GM23338 (cell line): ENCODE data around the gene FMO1. TPM values are rescaled to one million over a fixed set of nuclear protein-coding genes. Genes with fewer than 3 reads are reported as not detected.

Experiments used
- ATAC-seq: fragments of 200-7000 bp; cut with Tn5 transposase; 3 replicates; pipeline ENCODE4 v1.9.1; 2020
- DNase-seq: peaks from one replicate; pipeline ENCODE4 v3.0.0-alpha.2; 2015; ENCODE audit warnings: low spot score
- H2AFZ ChIP-seq: fragments of 200-600 bp; sonication (generic); 2 replicates; pipeline ENCODE4 v1.8.0; 2016; ENCODE audit warnings: antibody characterized with exemption, mild to moderate bottlenecking, moderate library complexity
- H3F3A ChIP-seq: fragments of 200-600 bp; sonication (generic); replicated peaks from 2 replicates; pipeline ENCODE4 v1.8.0; 2017; ENCODE audit warnings: antibody characterized with exemption, mixed run types, low read depth
- H3K27ac ChIP-seq: fragments of 200-600 bp; sonication (generic); 2 replicates; pipeline ENCODE4 v1.6.1; 2016; ENCODE audit warnings: low read depth
- H3K27me3 ChIP-seq: fragments of 200-600 bp; sonication (generic); 2 replicates; pipeline ENCODE4 v1.8.0; 2016; ENCODE audit warnings: mild to moderate bottlenecking, mixed run types, moderate library complexity; ENCODE audit not compliant: insufficient read depth
- H3K36me3 ChIP-seq: fragments of 200-600 bp; sonication (generic); 2 replicates; pipeline ENCODE4 v1.8.0; 2016; ENCODE audit warnings: mild to moderate bottlenecking; ENCODE audit not compliant: insufficient read depth
- H3K4me1 ChIP-seq: fragments of 200-600 bp; sonication (generic); 2 replicates; pipeline ENCODE4 v1.8.0; 2016; ENCODE audit warnings: mild to moderate bottlenecking, moderate library complexity; ENCODE audit not compliant: insufficient read depth
- H3K4me2 ChIP-seq: fragments of 200-600 bp; sonication (generic); 2 replicates; pipeline ENCODE4 v1.7.1; 2017; ENCODE audit warnings: mixed run types
- H3K4me3 ChIP-seq: fragments of 200-600 bp; sonication (generic); 2 replicates; pipeline ENCODE4 v1.6.1; 2016; ENCODE audit warnings: mixed run types
- H3K79me2 ChIP-seq: fragments of 200-600 bp; sonication (generic); replicated peaks from 2 replicates; pipeline ENCODE4 v1.8.0; 2017; ENCODE audit warnings: mild to moderate bottlenecking; ENCODE audit not compliant: insufficient read depth
- H3K9me2 ChIP-seq: fragments of 200-600 bp; sonication (generic); 2 replicates; pipeline ENCODE4 v1.8.0; 2017; ENCODE audit not compliant: insufficient read depth
- H4K20me1 ChIP-seq: fragments of 200-600 bp; sonication (generic); replicated peaks from 2 replicates; pipeline ENCODE4 v1.8.0; 2017; ENCODE audit warnings: mild to moderate bottlenecking; ENCODE audit not compliant: insufficient read depth
- H3K27ac Mint-ChIP-seq: 2 replicates; pipeline ENCODE4 v1.8.0; 2020; ENCODE audit warnings: inconsistent platforms, mild to moderate bottlenecking, moderate library complexity, mixed read lengths
- H3K27me3 Mint-ChIP-seq: 3 replicates; pipeline ENCODE4 v1.8.0; 2022; ENCODE audit warnings: low read depth, mild to moderate bottlenecking, moderate library complexity, mixed read lengths, inconsistent platforms; ENCODE audit not compliant: insufficient read depth, poor library complexity
- H3K36me3 Mint-ChIP-seq: 3 replicates; pipeline ENCODE4 v1.8.0; 2021; ENCODE audit warnings: low read depth, mild to moderate bottlenecking, inconsistent platforms, moderate library complexity, mixed read lengths
- H3K4me1 Mint-ChIP-seq: 3 replicates; pipeline ENCODE4 v1.8.0; 2020; ENCODE audit warnings: mild to moderate bottlenecking, inconsistent platforms, mixed read lengths
- H3K4me3 Mint-ChIP-seq: 3 replicates; pipeline ENCODE4 v1.8.0; 2021; ENCODE audit warnings: moderate library complexity, mild to moderate bottlenecking, inconsistent platforms, mixed read lengths
- H3K9me3 Mint-ChIP-seq: 3 replicates; pipeline ENCODE4 v1.8.0; 2020; ENCODE audit warnings: moderate library complexity, mild to moderate bottlenecking, inconsistent platforms, mixed read lengths
- CREB1 ChIP-seq: fragments of 250-450 bp; sonication (Bioruptor Pico); IDR thresholded peaks from 2 replicates; pipeline ENCODE4 v1.5.0; 2020; ENCODE audit warnings: low read depth, mild to moderate bottlenecking, moderate library complexity
- EZH2 ChIP-seq: fragments of 200-600 bp; sonication (generic); IDR thresholded peaks from one replicate; pipeline ENCODE4 v1.8.0; 2017; ENCODE audit warnings: antibody characterized with exemption, mild to moderate bottlenecking, low read depth; ENCODE audit not compliant: unreplicated experiment
- EZH2phosphoT487 ChIP-seq: fragments of 200-600 bp; sonication (generic); IDR thresholded peaks from one replicate; pipeline ENCODE4 v1.8.1; 2018; ENCODE audit warnings: antibody characterized with exemption; ENCODE audit not compliant: unreplicated experiment
- JUNB ChIP-seq: IDR thresholded peaks from one replicate; pipeline ENCODE4 v1.6.1; 2016; ENCODE audit warnings: antibody characterized with exemption; ENCODE audit not compliant: unreplicated experiment
- NANOG ChIP-seq: IDR thresholded peaks from 2 replicates; pipeline ENCODE4 v1.6.1; 2016; ENCODE audit warnings: antibody characterized with exemption, borderline replicate concordance
- POLR2AphosphoS5 ChIP-seq: IDR thresholded peaks from 2 replicates; pipeline ENCODE4 v1.6.1; 2016; ENCODE audit warnings: antibody characterized with exemption, low read depth
- STAT1 ChIP-seq: IDR thresholded peaks from one replicate; pipeline ENCODE4 v1.6.1; 2016; ENCODE audit warnings: antibody characterized with exemption; ENCODE audit not compliant: unreplicated experiment
- ZNF114 ChIP-seq: fragments of 250-450 bp; sonication (Bioruptor Pico); IDR thresholded peaks from 2 replicates; pipeline ENCODE4 v1.5.0; 2020; ENCODE audit warnings: mild to moderate bottlenecking, moderate library complexity
- ZNF331 ChIP-seq: fragments of 250-450 bp; sonication (Bioruptor Pico); IDR thresholded peaks from 2 replicates; pipeline ENCODE4 v1.5.0; 2020; ENCODE audit warnings: low read depth, mild to moderate bottlenecking, moderate library complexity
- ZNF462 ChIP-seq: fragments of 250-450 bp; sonication (Bioruptor Pico); IDR thresholded peaks from 2 replicates; pipeline ENCODE4 v1.5.0; 2020; ENCODE audit warnings: mild to moderate bottlenecking, moderate library complexity
- polyA plus RNA-seq: library from polyadenylated mRNA; unstranded; fragments of >200 nt; fragmentation: Nextera tagmentation; extraction: Ambion mirVana; gene quantifications from 2 replicates; pipeline ENCODE4 v1.2.1, GENCODE V29; 2016
- total RNA-seq: library from RNA; depleted of rRNA; stranded (reverse); fragments of >200 nt; shearing (Covaris generic); gene quantifications from 2 replicates; pipeline ENCODE4 v1.2.3, GENCODE V29; 2014
- TF ChIP-seq, protein P1 (sequence below): IDR thresholded peaks from one replicate; pipeline ENCODE4 v1.6.1; 2018; ENCODE audit warnings: antibody characterized with exemption; ENCODE audit not compliant: unreplicated experiment
- TF ChIP-seq, protein P2 (sequence below): IDR thresholded peaks from 2 replicates; pipeline ENCODE4 v1.6.1; 2016; ENCODE audit warnings: antibody characterized with exemption
- TF ChIP-seq, protein P3 (sequence below), 2 experiments: fragments of 200-600 bp in 1 of 2; sonication (generic) in 1 of 2; conservative IDR thresholded peaks; 2 replicates each; pipeline versions ENCODE4 v1.5.1 to v1.6.1; 2016 to 2017; ENCODE audit warnings: antibody characterized with exemption in 2 of 2, low read depth in 2 of 2, mild to moderate bottlenecking in 2 of 2, moderate library complexity in 1 of 2

The FMO1 gene
- total and polyA plus RNA-seq, 2 experiments from 2014 or later: 0.19 TPM; not detected in 1

GRCh38 chr1:171251952-171252300, 3.6 kb downstream of the FMO1 start:
- no peak for DNase-seq
- H3K27ac ChIP-seq: no peak overlapping the region
- no peaks in the 10 kb centered on the region for H3K9me2 ChIP-seq
- H3K4me1 ChIP-seq: peaks cover 43% of the 10 kb centered on the region
- Mint-ChIP-seq H3K36me3 (no peaks in the 10 kb centered on the region), H3K27me3 (peaks cover 2% of the 10 kb centered on the region), H3K9me3 (no peaks in the 10 kb centered on the region; the same call in 2 of the 3 replicates), H3K4me3 (peak overlapping the region; percentile 80; the same call in 2 of the 3 replicates), H3K27ac (no peak overlapping the region), H3K4me1 (peaks cover 32% of the 10 kb centered on the region)
- H3K79me2 ChIP-seq: no peaks in the 10 kb centered on the region
- H4K20me1 ChIP-seq: no peaks in the 10 kb centered on the region
- TF ChIP-seq ZNF462: no peak
- TF ChIP-seq EZH2phosphoT487: no peak
- TF ChIP-seq, protein P1, sequence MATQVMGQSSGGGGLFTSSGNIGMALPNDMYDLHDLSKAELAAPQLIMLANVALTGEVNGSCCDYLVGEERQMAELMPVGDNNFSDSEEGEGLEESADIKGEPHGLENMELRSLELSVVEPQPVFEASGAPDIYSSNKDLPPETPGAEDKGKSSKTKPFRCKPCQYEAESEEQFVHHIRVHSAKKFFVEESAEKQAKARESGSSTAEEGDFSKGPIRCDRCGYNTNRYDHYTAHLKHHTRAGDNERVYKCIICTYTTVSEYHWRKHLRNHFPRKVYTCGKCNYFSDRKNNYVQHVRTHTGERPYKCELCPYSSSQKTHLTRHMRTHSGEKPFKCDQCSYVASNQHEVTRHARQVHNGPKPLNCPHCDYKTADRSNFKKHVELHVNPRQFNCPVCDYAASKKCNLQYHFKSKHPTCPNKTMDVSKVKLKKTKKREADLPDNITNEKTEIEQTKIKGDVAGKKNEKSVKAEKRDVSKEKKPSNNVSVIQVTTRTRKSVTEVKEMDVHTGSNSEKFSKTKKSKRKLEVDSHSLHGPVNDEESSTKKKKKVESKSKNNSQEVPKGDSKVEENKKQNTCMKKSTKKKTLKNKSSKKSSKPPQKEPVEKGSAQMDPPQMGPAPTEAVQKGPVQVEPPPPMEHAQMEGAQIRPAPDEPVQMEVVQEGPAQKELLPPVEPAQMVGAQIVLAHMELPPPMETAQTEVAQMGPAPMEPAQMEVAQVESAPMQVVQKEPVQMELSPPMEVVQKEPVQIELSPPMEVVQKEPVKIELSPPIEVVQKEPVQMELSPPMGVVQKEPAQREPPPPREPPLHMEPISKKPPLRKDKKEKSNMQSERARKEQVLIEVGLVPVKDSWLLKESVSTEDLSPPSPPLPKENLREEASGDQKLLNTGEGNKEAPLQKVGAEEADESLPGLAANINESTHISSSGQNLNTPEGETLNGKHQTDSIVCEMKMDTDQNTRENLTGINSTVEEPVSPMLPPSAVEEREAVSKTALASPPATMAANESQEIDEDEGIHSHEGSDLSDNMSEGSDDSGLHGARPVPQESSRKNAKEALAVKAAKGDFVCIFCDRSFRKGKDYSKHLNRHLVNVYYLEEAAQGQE: no peak
- TF ChIP-seq POLR2AphosphoS5: no peak
- TF ChIP-seq, protein P2, sequence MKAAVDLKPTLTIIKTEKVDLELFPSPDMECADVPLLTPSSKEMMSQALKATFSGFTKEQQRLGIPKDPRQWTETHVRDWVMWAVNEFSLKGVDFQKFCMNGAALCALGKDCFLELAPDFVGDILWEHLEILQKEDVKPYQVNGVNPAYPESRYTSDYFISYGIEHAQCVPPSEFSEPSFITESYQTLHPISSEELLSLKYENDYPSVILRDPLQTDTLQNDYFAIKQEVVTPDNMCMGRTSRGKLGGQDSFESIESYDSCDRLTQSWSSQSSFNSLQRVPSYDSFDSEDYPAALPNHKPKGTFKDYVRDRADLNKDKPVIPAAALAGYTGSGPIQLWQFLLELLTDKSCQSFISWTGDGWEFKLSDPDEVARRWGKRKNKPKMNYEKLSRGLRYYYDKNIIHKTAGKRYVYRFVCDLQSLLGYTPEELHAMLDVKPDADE: no peak
- no peak for TF ChIP-seq STAT1
- no peak for TF ChIP-seq EZH2
- no peak for TF ChIP-seq CREB1 (CRISPR knock-in tag)
- no peak for TF ChIP-seq ZNF114 (CRISPR knock-in tag)
- no peak for TF ChIP-seq NANOG
- TF ChIP-seq, protein P3, sequence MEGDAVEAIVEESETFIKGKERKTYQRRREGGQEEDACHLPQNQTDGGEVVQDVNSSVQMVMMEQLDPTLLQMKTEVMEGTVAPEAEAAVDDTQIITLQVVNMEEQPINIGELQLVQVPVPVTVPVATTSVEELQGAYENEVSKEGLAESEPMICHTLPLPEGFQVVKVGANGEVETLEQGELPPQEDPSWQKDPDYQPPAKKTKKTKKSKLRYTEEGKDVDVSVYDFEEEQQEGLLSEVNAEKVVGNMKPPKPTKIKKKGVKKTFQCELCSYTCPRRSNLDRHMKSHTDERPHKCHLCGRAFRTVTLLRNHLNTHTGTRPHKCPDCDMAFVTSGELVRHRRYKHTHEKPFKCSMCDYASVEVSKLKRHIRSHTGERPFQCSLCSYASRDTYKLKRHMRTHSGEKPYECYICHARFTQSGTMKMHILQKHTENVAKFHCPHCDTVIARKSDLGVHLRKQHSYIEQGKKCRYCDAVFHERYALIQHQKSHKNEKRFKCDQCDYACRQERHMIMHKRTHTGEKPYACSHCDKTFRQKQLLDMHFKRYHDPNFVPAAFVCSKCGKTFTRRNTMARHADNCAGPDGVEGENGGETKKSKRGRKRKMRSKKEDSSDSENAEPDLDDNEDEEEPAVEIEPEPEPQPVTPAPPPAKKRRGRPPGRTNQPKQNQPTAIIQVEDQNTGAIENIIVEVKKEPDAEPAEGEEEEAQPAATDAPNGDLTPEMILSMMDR (conservative IDR thresholded peaks at IDR 0.05; ENCODE audit: low read depth in 2 of 2): no peak
- no peak for TF ChIP-seq JUNB
- no peak for TF ChIP-seq ZNF331 (CRISPR knock-in tag)
- peak overlapping the region; percentile 86 for H3K4me2 ChIP-seq
- 0 out of 2 replicates have a peak, but pooled peaks cover 4% of the 10 kb centered on the region for H3F3A ChIP-seq
- ATAC-seq: no peak
- peaks cover 48% of the 10 kb centered on the region for H3K27me3 ChIP-seq
- no peaks in the 10 kb centered on the region for H3K36me3 ChIP-seq
- peak overlapping the region; percentile 50 for H3K4me3 ChIP-seq
- no peak overlapping the region for H2AFZ ChIP-seq
